Smooth muscle cell (in vitro differentiated cells): Measurements from ENCODE around the gene KDM4C. TPM values are rescaled to one million over a fixed set of nuclear protein-coding genes. Genes with fewer than 3 reads are reported as not detected.
"Not testable (repeated sequence)": the region's sequence is repeated elsewhere in the genome, so short reads cannot be mapped to it uniquely, and the experiment has no call there.

Source experiments
- DNase-seq: peaks from one replicate; lab custom pipeline; 2025; ENCODE audit not compliant: unreplicated experiment; lab: John Stamatoyannopoulos, UW
- H2AFZ ChIP-seq: fragments of 200-600 bp; sonication (generic); 2 replicates; pipeline ENCODE4 v1.6.0; 2016; ENCODE audit warnings: antibody characterized with exemption, low read depth, mild to moderate bottlenecking
- H3F3A ChIP-seq: fragments of 200-600 bp; sonication (generic); 2 replicates; pipeline ENCODE4 v1.6.0; 2017; ENCODE audit warnings: antibody characterized with exemption, low read depth
- H3K27ac ChIP-seq: fragments of 200-600 bp; sonication (generic); 2 replicates; pipeline ENCODE4 v1.5.1; 2016; ENCODE audit warnings: low read depth, mild to moderate bottlenecking
- H3K27me3 ChIP-seq: fragments of 200-600 bp; sonication (generic); 2 replicates; pipeline ENCODE4 v1.6.1; 2016; ENCODE audit warnings: low read depth, mild to moderate bottlenecking
- H3K36me3 ChIP-seq: fragments of 200-600 bp; sonication (generic); 2 replicates; pipeline ENCODE4 v1.5.1; 2016; ENCODE audit warnings: low read depth
- H3K4me1 ChIP-seq: fragments of 200-600 bp; sonication (generic); 2 replicates; pipeline ENCODE4 v1.5.1; 2016; ENCODE audit warnings: low read depth
- H3K4me2 ChIP-seq: fragments of 200-600 bp; sonication (generic); 2 replicates; pipeline ENCODE4 v1.6.0; 2016; ENCODE audit warnings: mild to moderate bottlenecking
- H3K4me3 ChIP-seq: fragments of 200-600 bp; sonication (generic); 2 replicates; pipeline ENCODE4 v1.5.1; 2016; ENCODE audit warnings: mild to moderate bottlenecking
- H3K79me2 ChIP-seq: fragments of 200-600 bp; sonication (generic); 2 replicates; pipeline ENCODE4 v1.6.0; 2016; ENCODE audit warnings: low read depth, mild to moderate bottlenecking
- H3K9ac ChIP-seq: fragments of 200-600 bp; sonication (generic); 2 replicates; pipeline ENCODE4 v1.6.0; 2016; ENCODE audit warnings: low read depth
- H3K9me3 ChIP-seq: fragments of 200-600 bp; sonication (generic); replicated peaks from 2 replicates; pipeline ENCODE4 v1.5.1; 2016; ENCODE audit warnings: low read depth
- H4K20me1 ChIP-seq: fragments of 200-600 bp; sonication (generic); 2 replicates; pipeline ENCODE4 v1.6.0; 2016; ENCODE audit warnings: low read depth
- WGBS: methylation state at CpG from one replicate; pipeline ENCODE4 v1.1.7; 2016; ENCODE audit warnings: low lambda C conversion rate; 5-methylcytosine and 5-hydroxymethylcytosine counted together
- polyA plus RNA-seq: library from polyadenylated mRNA; unstranded; fragments of >200 nt; fragmentation: Nextera tagmentation; extraction: Ambion mirVana; gene quantifications from 2 replicates; pipeline ENCODE4 v1.2.1, GENCODE V29; 2016
- total RNA-seq: library from RNA; depleted of rRNA; stranded (reverse); fragments of >200 nt; gene quantifications from 2 replicates; pipeline ENCODE4 v1.2.3, GENCODE V29; 2014
- TF ChIP-seq, protein P1 (sequence below): fragments of 200-600 bp; sonication (generic); IDR thresholded peaks from 2 replicates; pipeline ENCODE4 v1.5.1; 2017; ENCODE audit warnings: borderline replicate concordance, mild to moderate bottlenecking, antibody characterized with exemption; ENCODE audit not compliant: insufficient read depth, poor library complexity, severe bottlenecking

KDM4C gene
- total and polyA plus RNA-seq, 2 experiments from 2014 or later = 7.5 to 20.2 TPM

DNA sequence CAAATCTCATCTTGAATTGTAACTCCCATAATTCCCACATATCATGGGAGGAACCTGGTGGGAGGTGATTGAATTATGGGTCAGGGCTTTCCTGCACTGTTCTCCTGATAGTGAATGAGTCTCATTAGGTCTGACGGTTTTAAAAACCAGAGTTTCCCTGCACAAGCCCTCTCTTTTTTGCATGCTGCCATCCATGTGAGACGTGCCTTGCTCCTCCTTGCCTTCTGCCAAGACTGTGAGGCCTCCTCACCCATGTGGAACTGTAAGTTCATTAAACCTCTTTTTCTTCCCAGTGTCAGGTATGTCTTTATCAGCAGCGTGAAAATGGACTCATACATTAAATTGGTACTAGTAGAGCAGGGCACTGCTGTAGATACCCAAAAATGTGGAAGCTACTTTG, 22.4 kb upstream of the KDM4C start:
- peaks cover 4% of the 10 kb centered on the region for H3K4me1 ChIP-seq
- no peak overlapping the region for H3K9ac ChIP-seq
- no peaks in the 10 kb centered on the region for H3K27me3 ChIP-seq
- H3F3A ChIP-seq = no peaks in the 10 kb centered on the region
- TF ChIP-seq, protein P1, sequence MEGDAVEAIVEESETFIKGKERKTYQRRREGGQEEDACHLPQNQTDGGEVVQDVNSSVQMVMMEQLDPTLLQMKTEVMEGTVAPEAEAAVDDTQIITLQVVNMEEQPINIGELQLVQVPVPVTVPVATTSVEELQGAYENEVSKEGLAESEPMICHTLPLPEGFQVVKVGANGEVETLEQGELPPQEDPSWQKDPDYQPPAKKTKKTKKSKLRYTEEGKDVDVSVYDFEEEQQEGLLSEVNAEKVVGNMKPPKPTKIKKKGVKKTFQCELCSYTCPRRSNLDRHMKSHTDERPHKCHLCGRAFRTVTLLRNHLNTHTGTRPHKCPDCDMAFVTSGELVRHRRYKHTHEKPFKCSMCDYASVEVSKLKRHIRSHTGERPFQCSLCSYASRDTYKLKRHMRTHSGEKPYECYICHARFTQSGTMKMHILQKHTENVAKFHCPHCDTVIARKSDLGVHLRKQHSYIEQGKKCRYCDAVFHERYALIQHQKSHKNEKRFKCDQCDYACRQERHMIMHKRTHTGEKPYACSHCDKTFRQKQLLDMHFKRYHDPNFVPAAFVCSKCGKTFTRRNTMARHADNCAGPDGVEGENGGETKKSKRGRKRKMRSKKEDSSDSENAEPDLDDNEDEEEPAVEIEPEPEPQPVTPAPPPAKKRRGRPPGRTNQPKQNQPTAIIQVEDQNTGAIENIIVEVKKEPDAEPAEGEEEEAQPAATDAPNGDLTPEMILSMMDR = no peak
- H3K27ac ChIP-seq = no peak overlapping the region
- H2AFZ ChIP-seq = no peak overlapping the region
- no peaks in the 10 kb centered on the region for H3K79me2 ChIP-seq
- no peaks in the 10 kb centered on the region for H4K20me1 ChIP-seq
- no peaks in the 10 kb centered on the region for H3K9me3 ChIP-seq
- no peak overlapping the region for H3K4me3 ChIP-seq
- no peak for DNase-seq
- no peaks in the 10 kb centered on the region for H3K36me3 ChIP-seq
- H3K4me2 ChIP-seq = no peak overlapping the region
- WGBS = 98% methylated on average over 3 of the region's 3 CpGs

GRCh38 chr9:6739218-6739617, 18.6 kb upstream of the KDM4C start:
- H3K27ac ChIP-seq = no peak overlapping the region
- H3K9ac ChIP-seq = no peak overlapping the region
- no peak overlapping the region for H3K4me2 ChIP-seq
- H3K4me1 ChIP-seq = no peaks in the 10 kb centered on the region
- no peak overlapping the region for H3K4me3 ChIP-seq
- H3K27me3 ChIP-seq = no peaks in the 10 kb centered on the region
- H3K79me2 ChIP-seq = no peaks in the 10 kb centered on the region
- TF ChIP-seq, protein P1 = peak; percentile 40
- H4K20me1 ChIP-seq = no peaks in the 10 kb centered on the region
- no peaks in the 10 kb centered on the region for H3K36me3 ChIP-seq
- no peaks in the 10 kb centered on the region for H3F3A ChIP-seq
- WGBS = 38% methylated on average over 1 of the region's 1 CpG
- DNase-seq = no peak
- H2AFZ ChIP-seq = no peak overlapping the region
- H3K9me3 ChIP-seq = no peaks in the 10 kb centered on the region

DNA sequence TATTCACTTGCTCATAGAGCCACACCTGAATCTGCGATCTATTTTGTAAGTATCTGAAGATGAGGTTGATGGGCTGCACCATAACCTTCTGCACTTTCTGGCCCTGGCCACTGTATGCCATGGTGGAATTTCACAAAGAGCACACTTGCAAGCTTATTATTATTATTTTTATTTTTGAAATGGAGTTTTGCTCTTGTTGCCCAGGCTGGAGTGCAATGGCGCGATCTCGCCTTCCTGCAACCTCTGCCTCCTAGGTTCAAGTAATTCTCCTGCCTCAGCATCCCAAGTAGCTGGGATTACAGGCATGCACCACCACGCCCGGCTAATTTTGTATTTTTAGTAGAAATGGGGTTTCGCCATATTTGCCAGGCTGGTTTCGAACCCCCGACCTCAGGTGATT, 8.9 kb upstream of the KDM4C start:
- H3K4me1 ChIP-seq, H3K4me2 ChIP-seq, H4K20me1 ChIP-seq, H3K9ac ChIP-seq, H2AFZ ChIP-seq, H3K27me3 ChIP-seq, H3K36me3 ChIP-seq, H3K79me2 ChIP-seq, H3K27ac ChIP-seq, H3K9me3 ChIP-seq, DNase-seq, H3K4me3 ChIP-seq, H3F3A ChIP-seq: not testable (repeated sequence)
- 96% methylated on average over 9 of the region's 9 CpGs for WGBS

GRCh38 chr9:6754861-6755260, 2.9 kb upstream of the KDM4C start:
- DNase-seq, H3K4me1 ChIP-seq, H2AFZ ChIP-seq, H3F3A ChIP-seq, H3K9ac ChIP-seq, H3K79me2 ChIP-seq, H3K4me3 ChIP-seq, H3K9me3 ChIP-seq, H3K27me3 ChIP-seq, H3K4me2 ChIP-seq, H4K20me1 ChIP-seq, H3K36me3 ChIP-seq, H3K27ac ChIP-seq: not testable (repeated sequence)
- WGBS = 95% methylated on average over 10 of the region's 10 CpGs

GRCh38 chr9:6757132-6757455, 679 bp upstream of the KDM4C start:
- Histone ChIP-seq H4K20me1 (peaks cover 28% of the 10 kb centered on the region), H3K4me1 (peaks cover 6% of the 10 kb centered on the region), H3K27ac (peak overlapping the region; percentile 95), H3K27me3 (no peaks in the 10 kb centered on the region), H3K9ac (peak overlapping the region; percentile 91), H3K4me3 (peak overlapping the region; percentile 84), H3K4me2 (peak overlapping the region; percentile 89), H2AFZ (peak overlapping the region; percentile 91), H3F3A (peaks cover 8% of the 10 kb centered on the region), H3K36me3 (no peaks in the 10 kb centered on the region), H3K79me2 (peaks cover 25% of the 10 kb centered on the region), H3K9me3 (no peaks in the 10 kb centered on the region)
- WGBS = under 1% methylated on average over 14 of the region's 14 CpGs
- peak; percentile 77 for DNase-seq
- TF ChIP-seq, protein P1 = no peak
